Adrenal gland (tissue), 5 donors: ENCODE data around the gene PREPL.

ENCODE experiments used
- CTCF ChIP-seq, 6 experiments: fragments of 450-650 bp in 4 of 6; fragments of 200-600 bp in 2 of 6; sonication (generic) in 1 of 6; IDR thresholded peaks; 1 replicate in 5 of 6; 2 replicates in 1 of 6; pipeline versions ENCODE4 v1.5.1 to v1.8.0; 2016 to 2021; ENCODE audit warnings: antibody characterized with exemption in 6 of 6, mild to moderate bottlenecking in 2 of 6, moderate library complexity in 1 of 6
- POLR2A ChIP-seq, 2 donors: fragments of 450-650 bp; IDR thresholded peaks; one replicate each; pipeline ENCODE4 v1.6.1; 2017; ENCODE audit warnings: antibody characterized with exemption in 2 of 2, mild to moderate bottlenecking in 2 of 2, moderate library complexity in 1 of 2
- donor health status: DM: no; HTN: no; CAD: no.

GRCh38 chr2:44286884-44287638, 74.2 kb downstream of the PREPL start:
- TF ChIP-seq CTCF (IDR thresholded peaks at IDR 0.05): no peak
- no peak for TF ChIP-seq POLR2A (IDR thresholded peaks at IDR 0.05)
